Liver (tissue), 9 donors: ENCODE data around the gene PGAP6. TPM values are rescaled to one million over a fixed set of nuclear protein-coding genes. Genes with fewer than 3 reads are reported as not detected.

Source experiments
- DNase-seq: peaks from one replicate; pipeline ENCODE4 v3.0.0-alpha.2; 2017; ENCODE audit warnings: low spot score
- H3K27ac ChIP-seq, 2 donors: one replicate each; pipeline ENCODE4 v1.7.0; 2013; ENCODE audit warnings: inconsistent platforms in 2 of 2, low read length in 2 of 2, control low read depth in 1 of 2, low read depth in 1 of 2, mild to moderate bottlenecking in 1 of 2
- H3K27me3 ChIP-seq, 4 donors: one replicate each; pipeline versions ENCODE4 v1.6.1 to v1.7.0; 2013; ENCODE audit warnings: low read length in 3 of 4, inconsistent platforms in 1 of 4, mild to moderate bottlenecking in 1 of 4, moderate library complexity in 1 of 4; ENCODE audit not compliant: control insufficient read depth in 4 of 4, insufficient read depth in 4 of 4
- H3K36me3 ChIP-seq, 4 donors: one replicate each; pipeline versions ENCODE4 v1.6.1 to v1.7.0; 2013; ENCODE audit warnings: low read length in 3 of 4, mild to moderate bottlenecking in 3 of 4, low read depth in 1 of 4, moderate library complexity in 1 of 4; ENCODE audit not compliant: control insufficient read depth in 4 of 4, insufficient read depth in 3 of 4
- H3K4me1 ChIP-seq, 4 donors: one replicate each; pipeline versions ENCODE4 v1.6.1 to v1.7.0; 2013; ENCODE audit warnings: low read length in 3 of 4, mild to moderate bottlenecking in 3 of 4, moderate library complexity in 1 of 4; ENCODE audit not compliant: control insufficient read depth in 4 of 4, insufficient read depth in 4 of 4
- H3K4me3 ChIP-seq, 3 donors: one replicate each; pipeline versions ENCODE4 v1.6.1 to v1.7.0; 2013; ENCODE audit warnings: low read length in 3 of 3, control low read depth in 1 of 3, low read depth in 1 of 3, mild to moderate bottlenecking in 1 of 3
- H3K9ac ChIP-seq, 2 donors: one replicate each; pipeline ENCODE4 v1.7.0; 2013; ENCODE audit warnings: low read length in 2 of 2, mild to moderate bottlenecking in 2 of 2, moderate library complexity in 2 of 2, control low read depth in 1 of 2, low read depth in 1 of 2
- H3K9me3 ChIP-seq, 4 donors: one replicate each; pipeline versions ENCODE4 v1.6.1 to v1.7.0; 2013; ENCODE audit warnings: low read length in 3 of 4; ENCODE audit not compliant: control insufficient read depth in 4 of 4
- EGR1 ChIP-seq, 2 donors: IDR thresholded peaks; 2 replicates each; pipeline ENCODE4 v1.6.1; 2016 to 2018; ENCODE audit warnings: antibody characterized with exemption in 2 of 2, low read depth in 2 of 2
- FOXA1 ChIP-seq: IDR thresholded peaks from 2 replicates; pipeline ENCODE4 v1.6.1; 2016; ENCODE audit warnings: antibody characterized with exemption
- FOXA2 ChIP-seq: IDR thresholded peaks from 2 replicates; pipeline ENCODE4 v1.6.1; 2016; ENCODE audit warnings: antibody characterized with exemption
- GABPA ChIP-seq, 2 donors: IDR thresholded peaks in 1 of 2; conservative IDR thresholded peaks in 1 of 2; 2 replicates each; pipeline ENCODE4 v1.6.1; 2016; ENCODE audit warnings: antibody characterized with exemption in 2 of 2, mild to moderate bottlenecking in 1 of 2, moderate library complexity in 1 of 2
- HNF4A ChIP-seq, 2 donors: conservative IDR thresholded peaks; 2 replicates each; pipeline ENCODE4 v1.6.1; 2016; ENCODE audit warnings: antibody characterized with exemption in 2 of 2, mild to moderate bottlenecking in 2 of 2
- JUND ChIP-seq, 2 donors: IDR thresholded peaks; 2 replicates each; pipeline ENCODE4 v1.6.1; 2016; ENCODE audit warnings: antibody characterized with exemption in 2 of 2
- NR2F2 ChIP-seq: IDR thresholded peaks from 2 replicates; pipeline ENCODE4 v1.6.1; 2016; ENCODE audit warnings: antibody characterized with exemption
- RAD21 ChIP-seq, 2 donors: IDR thresholded peaks; 2 replicates each; pipeline ENCODE4 v1.6.1; 2016; ENCODE audit warnings: antibody characterized with exemption in 2 of 2, mild to moderate bottlenecking in 2 of 2
- RXRA ChIP-seq, 2 donors: IDR thresholded peaks; 2 replicates each; pipeline ENCODE4 v1.6.1; 2017 to 2018; ENCODE audit warnings: antibody characterized with exemption in 2 of 2, mild to moderate bottlenecking in 1 of 2
- SP1 ChIP-seq: IDR thresholded peaks from 2 replicates; pipeline ENCODE4 v1.6.1; 2018; ENCODE audit warnings: antibody characterized with exemption, mild to moderate bottlenecking
- TAF1 ChIP-seq: conservative IDR thresholded peaks from 2 replicates; pipeline ENCODE4 v1.6.1; 2016; ENCODE audit warnings: antibody characterized with exemption, mild to moderate bottlenecking
- WGBS: extraction: QIAGEN DNeasy Blood & Tissue Kit; methylation state at CpG from one replicate; pipeline ENCODE4 v1.1.7; 2013; 5-methylcytosine and 5-hydroxymethylcytosine counted together
- polyA plus RNA-seq, 2 donors: library from polyadenylated mRNA; stranded (reverse) in 1 of 2; unstranded in 1 of 2; fragments of 200-250 nt in 1 of 2; fragments of >200 nt in 1 of 2; fragmentation: Nextera tagmentation in 1 of 2; extraction: Ambion mirVana in 1 of 2; gene quantifications; one replicate each; pipeline versions ENCODE4 v1.2.1 to v1.2.3, GENCODE V29; 2013 to 2015
- total RNA-seq, 2 donors: library from RNA; depleted of rRNA; stranded (reverse); fragments of >200 nt; gene quantifications; one replicate each; pipeline ENCODE4 v1.2.3, GENCODE V29; 2014
- TF ChIP-seq, protein P1 (sequence below): IDR thresholded peaks from 2 replicates; pipeline ENCODE4 v1.6.1; 2016; ENCODE audit warnings: antibody characterized with exemption
- TF ChIP-seq, protein P2 (sequence below): IDR thresholded peaks from 2 replicates; pipeline ENCODE4 v1.6.1; 2016; ENCODE audit warnings: antibody characterized with exemption, mild to moderate bottlenecking
- TF ChIP-seq, protein P3 (sequence below): IDR thresholded peaks from 2 replicates; pipeline ENCODE4 v1.6.1; 2016; ENCODE audit warnings: antibody characterized with exemption
- TF ChIP-seq, protein P4 (sequence below): fragments of 150-350 bp; IDR thresholded peaks from 2 replicates; pipeline ENCODE4 v1.5.1; 2017; ENCODE audit warnings: improper control_type of control experiment, low read depth, low read length; ENCODE audit not compliant: missing input control
- TF ChIP-seq, protein P5 (sequence below): IDR thresholded peaks from 2 replicates; pipeline ENCODE4 v1.6.1; 2016; ENCODE audit warnings: antibody characterized with exemption
- donor health status: healthy.
- donor health status: healthy.
- donor health status: healthy.
- donor health status: healthy.
- donor health status: healthy.

The PGAP6 gene
- total and polyA plus RNA-seq, 4 donors, result 18.9 to 50.5 (median 38.0) TPM

DNA sequence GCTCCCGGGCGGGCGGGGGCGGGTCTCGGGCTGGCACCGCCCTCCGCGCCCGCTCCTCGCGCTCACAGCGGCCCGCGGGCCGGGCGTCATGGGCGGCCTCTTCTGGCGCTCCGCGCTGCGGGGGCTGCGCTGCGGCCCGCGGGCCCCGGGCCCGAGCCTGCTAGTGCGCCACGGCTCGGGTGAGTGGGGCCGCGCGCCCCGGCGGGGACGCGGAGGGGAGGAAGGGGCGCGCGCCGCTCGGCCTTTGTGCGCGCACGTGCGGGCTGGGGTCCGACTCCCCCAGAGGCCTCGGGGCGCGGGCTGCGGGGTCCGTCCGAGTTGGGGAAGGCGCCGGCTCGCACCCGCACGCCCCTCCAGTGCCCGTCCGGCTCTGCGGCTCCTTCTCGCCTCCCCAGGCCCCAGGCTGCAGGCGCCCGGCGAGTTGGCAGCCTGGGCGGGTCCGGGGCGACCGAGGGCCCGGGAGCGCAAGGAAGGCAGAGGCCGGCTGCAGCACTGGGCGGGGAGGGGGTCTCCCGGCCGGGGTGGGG is 15.4 kb upstream of the PGAP6 start, which contains the start of gene NME4:
TSS of gene NME4 (plus strand) at position 65 of the 527 bp plus-strand sequence. CDS start at position 89, 24 bp downstream.
- TF ChIP-seq HNF4A (conservative IDR thresholded peaks at IDR 0.05) (no peak), TAF1 (no peak), FOXA2 (no peak), RXRA (IDR thresholded peaks at IDR 0.05) (no peak), GABPA (IDR thresholded peaks at IDR 0.05 in 1 of 2, conservative IDR thresholded peaks at IDR 0.05 in 1 of 2) (no peak), RAD21 (IDR thresholded peaks at IDR 0.05) (no peak), SP1 (no peak), NR2F2 (no peak), EGR1 (IDR thresholded peaks at IDR 0.05; ENCODE audit: low read depth in 2 of 2) (no peak), JUND (IDR thresholded peaks at IDR 0.05) (no peak), FOXA1 (no peak)
- TF ChIP-seq, protein P1, sequence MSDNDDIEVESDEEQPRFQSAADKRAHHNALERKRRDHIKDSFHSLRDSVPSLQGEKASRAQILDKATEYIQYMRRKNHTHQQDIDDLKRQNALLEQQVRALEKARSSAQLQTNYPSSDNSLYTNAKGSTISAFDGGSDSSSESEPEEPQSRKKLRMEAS, result no peak
- TF ChIP-seq, protein P2, sequence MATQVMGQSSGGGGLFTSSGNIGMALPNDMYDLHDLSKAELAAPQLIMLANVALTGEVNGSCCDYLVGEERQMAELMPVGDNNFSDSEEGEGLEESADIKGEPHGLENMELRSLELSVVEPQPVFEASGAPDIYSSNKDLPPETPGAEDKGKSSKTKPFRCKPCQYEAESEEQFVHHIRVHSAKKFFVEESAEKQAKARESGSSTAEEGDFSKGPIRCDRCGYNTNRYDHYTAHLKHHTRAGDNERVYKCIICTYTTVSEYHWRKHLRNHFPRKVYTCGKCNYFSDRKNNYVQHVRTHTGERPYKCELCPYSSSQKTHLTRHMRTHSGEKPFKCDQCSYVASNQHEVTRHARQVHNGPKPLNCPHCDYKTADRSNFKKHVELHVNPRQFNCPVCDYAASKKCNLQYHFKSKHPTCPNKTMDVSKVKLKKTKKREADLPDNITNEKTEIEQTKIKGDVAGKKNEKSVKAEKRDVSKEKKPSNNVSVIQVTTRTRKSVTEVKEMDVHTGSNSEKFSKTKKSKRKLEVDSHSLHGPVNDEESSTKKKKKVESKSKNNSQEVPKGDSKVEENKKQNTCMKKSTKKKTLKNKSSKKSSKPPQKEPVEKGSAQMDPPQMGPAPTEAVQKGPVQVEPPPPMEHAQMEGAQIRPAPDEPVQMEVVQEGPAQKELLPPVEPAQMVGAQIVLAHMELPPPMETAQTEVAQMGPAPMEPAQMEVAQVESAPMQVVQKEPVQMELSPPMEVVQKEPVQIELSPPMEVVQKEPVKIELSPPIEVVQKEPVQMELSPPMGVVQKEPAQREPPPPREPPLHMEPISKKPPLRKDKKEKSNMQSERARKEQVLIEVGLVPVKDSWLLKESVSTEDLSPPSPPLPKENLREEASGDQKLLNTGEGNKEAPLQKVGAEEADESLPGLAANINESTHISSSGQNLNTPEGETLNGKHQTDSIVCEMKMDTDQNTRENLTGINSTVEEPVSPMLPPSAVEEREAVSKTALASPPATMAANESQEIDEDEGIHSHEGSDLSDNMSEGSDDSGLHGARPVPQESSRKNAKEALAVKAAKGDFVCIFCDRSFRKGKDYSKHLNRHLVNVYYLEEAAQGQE, result no peak
- TF ChIP-seq, protein P3, sequence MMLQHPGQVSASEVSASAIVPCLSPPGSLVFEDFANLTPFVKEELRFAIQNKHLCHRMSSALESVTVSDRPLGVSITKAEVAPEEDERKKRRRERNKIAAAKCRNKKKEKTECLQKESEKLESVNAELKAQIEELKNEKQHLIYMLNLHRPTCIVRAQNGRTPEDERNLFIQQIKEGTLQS, result no peak
- TF ChIP-seq, protein P4, sequence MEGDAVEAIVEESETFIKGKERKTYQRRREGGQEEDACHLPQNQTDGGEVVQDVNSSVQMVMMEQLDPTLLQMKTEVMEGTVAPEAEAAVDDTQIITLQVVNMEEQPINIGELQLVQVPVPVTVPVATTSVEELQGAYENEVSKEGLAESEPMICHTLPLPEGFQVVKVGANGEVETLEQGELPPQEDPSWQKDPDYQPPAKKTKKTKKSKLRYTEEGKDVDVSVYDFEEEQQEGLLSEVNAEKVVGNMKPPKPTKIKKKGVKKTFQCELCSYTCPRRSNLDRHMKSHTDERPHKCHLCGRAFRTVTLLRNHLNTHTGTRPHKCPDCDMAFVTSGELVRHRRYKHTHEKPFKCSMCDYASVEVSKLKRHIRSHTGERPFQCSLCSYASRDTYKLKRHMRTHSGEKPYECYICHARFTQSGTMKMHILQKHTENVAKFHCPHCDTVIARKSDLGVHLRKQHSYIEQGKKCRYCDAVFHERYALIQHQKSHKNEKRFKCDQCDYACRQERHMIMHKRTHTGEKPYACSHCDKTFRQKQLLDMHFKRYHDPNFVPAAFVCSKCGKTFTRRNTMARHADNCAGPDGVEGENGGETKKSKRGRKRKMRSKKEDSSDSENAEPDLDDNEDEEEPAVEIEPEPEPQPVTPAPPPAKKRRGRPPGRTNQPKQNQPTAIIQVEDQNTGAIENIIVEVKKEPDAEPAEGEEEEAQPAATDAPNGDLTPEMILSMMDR, result no peak
- TF ChIP-seq, protein P5, sequence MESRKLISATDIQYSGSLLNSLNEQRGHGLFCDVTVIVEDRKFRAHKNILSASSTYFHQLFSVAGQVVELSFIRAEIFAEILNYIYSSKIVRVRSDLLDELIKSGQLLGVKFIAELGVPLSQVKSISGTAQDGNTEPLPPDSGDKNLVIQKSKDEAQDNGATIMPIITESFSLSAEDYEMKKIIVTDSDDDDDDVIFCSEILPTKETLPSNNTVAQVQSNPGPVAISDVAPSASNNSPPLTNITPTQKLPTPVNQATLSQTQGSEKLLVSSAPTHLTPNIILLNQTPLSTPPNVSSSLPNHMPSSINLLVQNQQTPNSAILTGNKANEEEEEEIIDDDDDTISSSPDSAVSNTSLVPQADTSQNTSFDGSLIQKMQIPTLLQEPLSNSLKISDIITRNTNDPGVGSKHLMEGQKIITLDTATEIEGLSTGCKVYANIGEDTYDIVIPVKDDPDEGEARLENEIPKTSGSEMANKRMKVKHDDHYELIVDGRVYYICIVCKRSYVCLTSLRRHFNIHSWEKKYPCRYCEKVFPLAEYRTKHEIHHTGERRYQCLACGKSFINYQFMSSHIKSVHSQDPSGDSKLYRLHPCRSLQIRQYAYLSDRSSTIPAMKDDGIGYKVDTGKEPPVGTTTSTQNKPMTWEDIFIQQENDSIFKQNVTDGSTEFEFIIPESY, result no peak
- Histone ChIP-seq H3K36me3 (no peaks in the 10 kb centered on the region), H3K4me1 (peaks cover 3 to 29% (median 16%) of the 10 kb centered on the region in 4 donors), H3K9ac (peak within 1 kb of the TSS in 1 of 2 donors; percentile 6), H3K27me3 (no peaks in the 10 kb centered on the region), H3K9me3 (no peaks in the 10 kb centered on the region), H3K27ac (peak within 1 kb of the TSS; percentile 50 to 60), H3K4me3 (peak within 1 kb of the TSS; percentile 32 to 78 (median 57))
- under 1% methylated on average over 75 of the region's 75 CpGs for WGBS
- DNase-seq, result peak; percentile 47
